Naive thymus-derived CD4-positive, alpha-beta T cell (primary cell): ENCODE results near the gene LRRC74B. TPM values are rescaled to one million over a fixed set of nuclear protein-coding genes. Genes with fewer than 3 reads are reported as not detected.
"Not testable (repeated sequence)": the region's sequence is repeated elsewhere in the genome, so short reads cannot be mapped to it uniquely, and the experiment has no call there.

ENCODE experiments used
- ATAC-seq: fragments of 150-1000 bp; cut with Tn5 transposase; 2 replicates; pipeline ENCODE4 v1.10.0; 2021; ENCODE audit warnings: mild to moderate bottlenecking, moderate library complexity
- CTCF ChIA-PET: fragments of 350-600 bp; sonication (Branson Sonifier 250); formaldehyde crosslinking; loops from one replicate; lab custom pipeline; 2021; ENCODE audit warnings: antibody characterized with exemption; lab: Charles Lee
- POLR2A ChIA-PET: fragments of 350-600 bp; sonication (Branson Sonifier 250); formaldehyde crosslinking; loops from one replicate; lab custom pipeline; 2021; ENCODE audit warnings: antibody characterized with exemption, inconsistent platforms; lab: Charles Lee
- DNase-seq, 9 donors: peaks; one replicate each; pipeline versions ENCODE4 v3.0.0 to v3.0.0-alpha.2; 2020 to 2022; ENCODE audit warnings: mixed read lengths in 1 of 9
- H3K27ac ChIP-seq: one replicate; pipeline ENCODE4 v1.7.0; 2013; ENCODE audit warnings: mild to moderate bottlenecking, low read depth, low read length, moderate library complexity
- H3K27me3 ChIP-seq, 2 donors: one replicate each; pipeline ENCODE4 v1.7.0; 2013; ENCODE audit warnings: low read length in 2 of 2, mild to moderate bottlenecking in 2 of 2, moderate library complexity in 2 of 2; ENCODE audit not compliant: control insufficient read depth in 2 of 2, insufficient read depth in 2 of 2
- H3K36me3 ChIP-seq, 3 experiments: 1 replicate in 2 of 3; 2 replicates in 1 of 3; pipeline ENCODE4 v1.7.0; 2013; ENCODE audit warnings: low read length in 3 of 3, mild to moderate bottlenecking in 3 of 3, moderate library complexity in 1 of 3; ENCODE audit not compliant: insufficient read depth in 3 of 3, control insufficient read depth in 2 of 3
- H3K4me1 ChIP-seq, 2 donors: one replicate each; pipeline ENCODE4 v1.7.0; 2013; ENCODE audit warnings: low read length in 2 of 2, mild to moderate bottlenecking in 2 of 2, moderate library complexity in 1 of 2; ENCODE audit not compliant: control insufficient read depth in 2 of 2, insufficient read depth in 2 of 2
- H3K4me3 ChIP-seq: 2 replicates; pipeline ENCODE4 v1.7.0; 2013; ENCODE audit warnings: mild to moderate bottlenecking, low read length
- H3K9me3 ChIP-seq, 3 experiments: 1 replicate in 2 of 3; 2 replicates in 1 of 3; pipeline ENCODE4 v1.7.0; 2013; ENCODE audit warnings: low read length in 3 of 3; ENCODE audit not compliant: control insufficient read depth in 2 of 3
- H3K27ac Mint-ChIP-seq, 9 donors: one replicate each; pipeline ENCODE4 v1.8.0; 2020 to 2022; ENCODE audit warnings: mixed read lengths in 9 of 9, mild to moderate bottlenecking in 8 of 9, moderate library complexity in 5 of 9, inconsistent platforms in 2 of 9
- H3K27me3 Mint-ChIP-seq, 5 donors: one replicate each; pipeline ENCODE4 v1.8.0; 2021 to 2022; ENCODE audit warnings: mixed read lengths in 5 of 5, mild to moderate bottlenecking in 1 of 5
- H3K36me3 Mint-ChIP-seq, 5 donors: one replicate each; pipeline ENCODE4 v1.8.0; 2020 to 2022; ENCODE audit warnings: mixed read lengths in 5 of 5, mild to moderate bottlenecking in 3 of 5, inconsistent platforms in 1 of 5
- H3K4me1 Mint-ChIP-seq, 7 donors: one replicate each; pipeline ENCODE4 v1.8.0; 2020 to 2022; ENCODE audit warnings: mixed read lengths in 7 of 7, mild to moderate bottlenecking in 3 of 7, inconsistent platforms in 1 of 7
- H3K4me3 Mint-ChIP-seq, 10 donors: one replicate each; pipeline ENCODE4 v1.8.0; 2020 to 2022; ENCODE audit warnings: mild to moderate bottlenecking in 10 of 10, mixed read lengths in 10 of 10, moderate library complexity in 6 of 10, inconsistent platforms in 2 of 10
- H3K9me3 Mint-ChIP-seq, 11 donors: one replicate each; pipeline ENCODE4 v1.8.0; 2020 to 2022; ENCODE audit warnings: mixed read lengths in 11 of 11, mild to moderate bottlenecking in 4 of 11, inconsistent platforms in 1 of 11, moderate library complexity in 1 of 11
- intact Hi-C, 2 donors: fragments of 100-400 bp; cut with micrococcal nuclease; formaldehyde crosslinking; loops; one replicate each; pipeline ENCODE4 v1.15.1; 2023
- polyA plus RNA-seq, 2 donors: library from polyadenylated mRNA; unstranded; fragments of 300-500 nt; fragmentation: Illumina TruSeq; gene quantifications; one replicate each; pipeline ENCODE4 v1.2.3, GENCODE V29; 2021
- total RNA-seq, 6 experiments: library from RNA in 5 of 6; stranded (reverse) in 5 of 6; gene quantifications; 1 replicate in 5 of 6; 2 replicates in 1 of 6; pipeline ENCODE4 v1.2.3 and lab custom pipeline; 2021 to 2026

Gene LRRC74B
- total and polyA plus RNA-seq, 7 experiments from 2014 or later = not detected

DNA sequence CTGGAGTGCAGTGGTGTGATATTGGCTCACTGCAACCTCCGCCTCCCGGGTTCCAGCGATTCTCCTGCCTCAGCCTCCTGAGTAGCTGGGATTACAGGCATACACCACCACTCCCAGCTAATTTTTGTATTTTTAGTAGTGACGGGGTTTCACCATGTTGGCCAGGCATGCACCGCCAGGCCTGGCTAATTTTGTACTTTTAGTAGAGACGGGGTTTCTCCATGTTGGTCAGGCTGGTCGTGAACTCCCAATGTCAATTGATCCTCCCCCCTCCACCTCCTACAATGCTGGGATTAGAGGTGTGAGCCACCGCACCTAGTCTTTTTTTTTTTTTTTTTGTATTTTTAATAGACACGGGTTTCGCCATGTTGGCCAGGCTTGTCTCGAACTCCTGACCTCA, 42.2 kb downstream of the LRRC74B start:
- H3K27ac Mint-ChIP-seq, intact Hi-C loops, POLR2A ChIA-PET, H3K4me3 ChIP-seq, H3K4me1 Mint-ChIP-seq, H3K9me3 ChIP-seq, H3K9me3 Mint-ChIP-seq, H3K27me3 ChIP-seq, H3K36me3 Mint-ChIP-seq, H3K36me3 ChIP-seq, DNase-seq, H3K4me1 ChIP-seq, H3K27me3 Mint-ChIP-seq, H3K27ac ChIP-seq, H3K4me3 Mint-ChIP-seq, ATAC-seq: not testable (repeated sequence)
- CTCF ChIA-PET = interaction anchor here (0.8 kb wide), 1 partner anchor 13 kb away, joined by 3 read pairs; no protein-coding TSS in a partner anchor

DNA sequence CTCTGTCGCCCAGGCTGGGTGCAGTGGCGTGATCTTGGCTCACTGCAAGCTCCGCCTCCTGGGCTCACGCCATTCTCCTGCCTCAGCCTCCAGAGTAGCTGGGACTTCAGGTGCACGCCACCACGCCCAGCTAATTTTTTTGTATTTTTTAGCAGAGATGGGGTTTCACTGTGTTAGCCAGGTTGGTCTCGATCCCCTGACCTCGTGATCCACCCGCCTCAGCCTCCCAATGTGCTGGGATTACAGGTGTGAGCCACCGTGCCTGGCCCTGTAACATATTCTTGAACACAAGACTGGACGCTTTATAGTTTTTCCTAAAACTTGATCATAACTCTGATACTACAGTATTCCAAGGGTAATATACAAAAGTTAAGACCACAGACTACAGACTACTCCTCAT, 45.5 kb downstream of the LRRC74B start:
- H3K4me1 ChIP-seq, H3K27ac ChIP-seq, H3K4me1 Mint-ChIP-seq, H3K9me3 ChIP-seq, POLR2A ChIA-PET, ATAC-seq, H3K4me3 ChIP-seq, H3K9me3 Mint-ChIP-seq, H3K36me3 ChIP-seq, H3K36me3 Mint-ChIP-seq, DNase-seq, H3K27me3 ChIP-seq, intact Hi-C loops, H3K4me3 Mint-ChIP-seq, H3K27ac Mint-ChIP-seq, CTCF ChIA-PET: not testable (repeated sequence)
- H3K27me3 Mint-ChIP-seq = peaks cover 0 to 11% (median 4%) of the 10 kb centered on the region in 5 donors

DNA sequence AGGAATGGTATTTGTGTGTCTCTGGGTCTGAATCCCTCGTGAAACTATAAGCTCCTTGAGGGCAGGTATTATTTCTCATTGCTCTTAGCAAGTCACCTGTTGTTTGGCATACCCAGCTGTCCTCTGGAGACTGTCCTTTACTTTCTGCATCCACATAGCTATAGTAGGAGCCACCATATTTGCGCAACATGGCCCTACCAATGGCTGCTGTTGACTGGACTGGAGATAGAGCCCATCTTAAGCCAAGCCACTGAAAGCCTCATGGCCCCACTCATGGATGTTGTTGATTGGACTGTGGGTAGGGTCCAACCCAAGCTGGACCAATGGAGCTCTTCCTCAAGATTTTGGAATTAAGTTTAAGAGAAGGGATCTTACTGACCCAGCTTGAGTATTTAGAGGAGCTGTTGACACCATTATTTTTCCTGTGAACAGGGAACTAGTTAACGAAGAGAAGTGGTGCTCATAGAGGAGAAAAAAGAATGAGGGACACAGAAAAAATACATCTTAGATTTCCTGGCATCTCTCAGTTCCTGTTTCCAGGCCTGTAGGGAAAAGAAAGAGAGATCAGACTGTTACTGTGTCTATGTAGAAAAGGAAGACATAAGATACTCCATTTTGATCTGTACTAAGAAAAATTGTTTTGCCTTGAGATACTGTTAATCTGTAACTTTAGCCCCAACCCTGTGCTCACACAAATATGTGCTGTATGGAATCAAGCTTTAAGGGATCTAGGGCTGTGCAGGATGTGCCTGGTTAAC, 47.2 kb downstream of the LRRC74B start:
- intact Hi-C loops = no loop called here
- Mint-ChIP-seq H3K27me3 (peaks cover under 1 to 11% (median 4%) of the 10 kb centered on the region in 5 donors), H3K36me3 (no peaks in the 10 kb centered on the region), H3K27ac (peak overlapping the region in 1 of 9 donors; percentile 21), H3K9me3 (no peaks in the 10 kb centered on the region), H3K4me3 (no peak overlapping the region), H3K4me1 (no peaks in the 10 kb centered on the region)
- H3K4me3 ChIP-seq = no peak overlapping the region
- DNase-seq (no peak), ATAC-seq (no peak)
- no peak overlapping the region for H3K27ac ChIP-seq
- H3K36me3 ChIP-seq = no peaks in the 10 kb centered on the region
- CTCF ChIA-PET = interaction anchor here (0.7 kb wide), 1 partner anchor 131 kb away, joined by 5 read pairs; no protein-coding TSS in a partner anchor
- no peaks in the 10 kb centered on the region for H3K27me3 ChIP-seq
- POLR2A ChIA-PET = no interaction called here
- no peaks in the 10 kb centered on the region for H3K9me3 ChIP-seq
- no peaks in the 10 kb centered on the region for H3K4me1 ChIP-seq

DNA sequence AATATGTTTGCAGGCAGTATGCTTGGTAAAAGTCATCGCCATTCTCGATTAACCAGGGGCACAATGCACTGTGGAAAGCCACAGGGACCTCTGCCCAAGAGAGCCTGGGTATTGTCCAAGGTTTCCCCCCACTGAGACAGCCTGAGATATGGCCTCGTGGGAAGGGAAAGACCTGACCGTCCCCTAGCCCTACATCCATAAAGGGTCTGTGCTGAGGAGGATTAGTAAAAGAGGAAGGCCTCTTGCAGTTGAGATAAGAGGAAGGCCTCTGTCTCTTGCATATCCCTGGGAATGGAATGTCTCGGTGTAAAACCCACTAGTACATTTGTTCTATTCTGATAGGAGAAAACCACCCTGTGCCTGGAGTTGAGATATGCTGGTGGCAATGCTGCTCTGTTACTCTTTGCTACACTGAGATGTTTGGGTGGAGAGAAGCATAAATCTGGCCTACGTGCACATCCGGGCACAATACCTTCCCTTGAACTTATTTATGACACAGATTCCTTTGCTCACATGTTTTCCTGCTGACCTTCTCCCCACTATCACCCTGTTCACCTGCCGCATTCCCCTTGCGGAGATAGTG, 47.9 kb downstream of the LRRC74B start:
- POLR2A ChIA-PET, H3K27ac ChIP-seq, H3K36me3 ChIP-seq, CTCF ChIA-PET, H3K4me1 Mint-ChIP-seq, H3K9me3 Mint-ChIP-seq, H3K4me3 Mint-ChIP-seq, H3K9me3 ChIP-seq, intact Hi-C loops, H3K27me3 ChIP-seq, ATAC-seq, H3K4me3 ChIP-seq, H3K4me1 ChIP-seq, DNase-seq, H3K27ac Mint-ChIP-seq, H3K36me3 Mint-ChIP-seq: not testable (repeated sequence)
- peaks cover 4 to 11% (median 5%) of the 10 kb centered on the region in 5 donors for H3K27me3 Mint-ChIP-seq

DNA sequence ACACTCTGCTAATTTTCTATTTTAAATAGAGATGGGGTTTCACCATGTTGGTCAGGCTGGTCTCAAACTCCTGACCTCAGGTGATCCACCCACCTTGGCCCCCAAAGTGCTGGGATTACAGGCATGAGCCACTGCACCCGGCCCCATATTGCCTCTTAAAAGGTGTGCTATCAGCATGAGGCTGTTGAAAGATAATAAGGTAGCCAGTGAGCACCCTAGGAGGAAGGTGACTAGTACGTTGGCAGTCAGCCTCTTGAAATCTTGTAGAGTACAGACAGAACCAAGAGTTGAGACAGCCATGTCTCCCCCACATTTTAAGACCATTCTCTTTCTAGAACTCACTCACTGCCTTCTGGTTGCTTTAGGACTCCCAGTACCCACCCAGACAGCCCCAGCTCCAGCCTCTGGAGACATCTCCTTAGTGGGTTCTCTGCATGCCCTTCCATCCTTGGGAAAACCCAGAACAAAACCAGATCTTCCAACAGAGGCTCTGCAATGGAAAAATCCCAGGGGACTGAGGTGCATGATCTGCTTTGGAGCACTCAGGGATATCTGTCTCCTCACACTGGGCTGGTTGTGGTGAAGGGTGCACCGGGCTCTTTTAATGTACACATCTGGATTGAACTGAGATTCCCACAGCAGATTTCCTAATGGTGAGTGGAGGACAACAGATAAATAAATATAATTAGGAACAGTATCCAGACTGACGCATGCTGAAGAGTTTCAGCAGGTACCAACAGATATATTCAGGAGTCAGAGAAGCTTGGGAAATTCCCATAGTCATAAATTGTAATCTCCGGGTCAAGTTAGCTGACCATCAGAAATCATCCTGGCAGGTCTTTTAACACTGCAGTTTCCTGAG, 49.4 kb downstream of the LRRC74B start:
- Mint-ChIP-seq H3K36me3 (no peaks in the 10 kb centered on the region), H3K27me3 (peaks cover under 1 to 13% (median 1%) of the 10 kb centered on the region in 5 donors), H3K4me3 (no peak overlapping the region), H3K27ac (no peak overlapping the region), H3K4me1 (no peaks in the 10 kb centered on the region), H3K9me3 (no peaks in the 10 kb centered on the region)
- H3K36me3 ChIP-seq = no peaks in the 10 kb centered on the region
- no peak for DNase-seq
- H3K4me3 ChIP-seq = no peak overlapping the region
- CTCF ChIA-PET = no interaction called here
- ATAC-seq = no peak
- no peaks in the 10 kb centered on the region for H3K27me3 ChIP-seq
- H3K9me3 ChIP-seq = no peaks in the 10 kb centered on the region
- intact Hi-C loops = no loop called here
- no peak overlapping the region for H3K27ac ChIP-seq
- POLR2A ChIA-PET = no interaction called here
- H3K4me1 ChIP-seq = no peaks in the 10 kb centered on the region

DNA sequence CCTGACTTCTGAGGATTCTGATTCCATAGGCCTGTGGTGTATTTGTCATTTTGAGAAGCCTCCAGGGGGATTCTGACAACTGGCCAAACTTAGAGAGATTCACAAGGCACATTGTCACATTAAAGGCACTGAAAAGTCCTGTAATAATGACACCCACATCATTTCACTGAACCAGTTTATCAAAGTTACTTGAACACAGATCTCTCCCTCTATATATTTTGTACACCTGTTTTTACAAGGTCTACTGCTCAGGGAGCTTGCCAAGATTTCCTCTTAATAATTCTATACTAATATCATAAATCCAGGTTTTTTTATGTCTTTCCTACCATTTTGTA, 50.0 kb downstream of the LRRC74B start:
- no peaks in the 10 kb centered on the region for H3K9me3 ChIP-seq
- ATAC-seq = no peak
- H3K36me3 ChIP-seq = no peaks in the 10 kb centered on the region
- H3K4me1 ChIP-seq = no peaks in the 10 kb centered on the region
- DNase-seq = no peak
- H3K4me3 ChIP-seq = no peak overlapping the region
- Mint-ChIP-seq H3K4me3 (no peak overlapping the region), H3K9me3 (no peaks in the 10 kb centered on the region), H3K4me1 (no peaks in the 10 kb centered on the region), H3K27me3 (peaks cover 0 to 13% (median 0%) of the 10 kb centered on the region in 5 donors), H3K36me3 (no peaks in the 10 kb centered on the region), H3K27ac (no peak overlapping the region)
- intact Hi-C loops = no loop called here
- ChIA-PET CTCF (no interaction called here), POLR2A (no interaction called here)
- H3K27ac ChIP-seq = no peak overlapping the region
- no peaks in the 10 kb centered on the region for H3K27me3 ChIP-seq
